Ishikawa (cell line): Measurements from ENCODE around the gene MOCS1.

Experiments
- CEBPB ChIP-seq: IDR thresholded peaks from 2 replicates; pipeline ENCODE4 v1.6.1; 2012
- CREB1 ChIP-seq: IDR thresholded peaks from 2 replicates; pipeline ENCODE4 v1.6.1; 2012; ENCODE audit warnings: low read depth
- EGR1 ChIP-seq: IDR thresholded peaks from 2 replicates; pipeline ENCODE4 v1.6.1; 2012
- EP300 ChIP-seq: IDR thresholded peaks from 2 replicates; pipeline ENCODE4 v1.6.1; 2012; ENCODE audit warnings: borderline replicate concordance
- FOXM1 ChIP-seq: IDR thresholded peaks from 2 replicates; pipeline ENCODE4 v1.6.1; 2012; ENCODE audit warnings: low read depth, borderline replicate concordance
- MAX ChIP-seq: IDR thresholded peaks from 2 replicates; pipeline ENCODE4 v1.6.1; 2012
- NFIC ChIP-seq: IDR thresholded peaks from 2 replicates; pipeline ENCODE4 v1.6.1; 2012
- RAD21 ChIP-seq: IDR thresholded peaks from 2 replicates; pipeline ENCODE4 v1.6.1; 2012; ENCODE audit warnings: low read depth
- REST ChIP-seq: IDR thresholded peaks from 2 replicates; pipeline ENCODE4 v1.6.1; 2012; ENCODE audit warnings: low read depth, mild to moderate bottlenecking
- TAF1 ChIP-seq: IDR thresholded peaks from 2 replicates; pipeline ENCODE4 v1.6.1; 2012; ENCODE audit warnings: low read depth, mild to moderate bottlenecking
- TCF12 ChIP-seq: IDR thresholded peaks from 2 replicates; pipeline ENCODE4 v1.6.1; 2012; ENCODE audit warnings: low read depth
- TEAD4 ChIP-seq: IDR thresholded peaks from 2 replicates; pipeline ENCODE4 v1.6.1; 2012
- USF1 ChIP-seq: IDR thresholded peaks from 2 replicates; pipeline ENCODE4 v1.6.1; 2012
- YY1 ChIP-seq: IDR thresholded peaks from 2 replicates; pipeline ENCODE4 v1.6.1; 2012; ENCODE audit warnings: low read depth
- ZBTB7A ChIP-seq: IDR thresholded peaks from 2 replicates; pipeline ENCODE4 v1.6.1; 2012; ENCODE audit warnings: low read depth

Gene MOCS1

GRCh38 chr6:39938773-39939654, 4.8 kb upstream of the MOCS1 start:
- TF ChIP-seq CREB1 = no peak
- no peak for TF ChIP-seq REST
- no peak for TF ChIP-seq YY1
- TF ChIP-seq TCF12 = no peak
- TF ChIP-seq MAX = no peak
- TF ChIP-seq USF1 = no peak
- TF ChIP-seq EP300 = no peak
- no peak for TF ChIP-seq EGR1
- no peak for TF ChIP-seq NFIC
- TF ChIP-seq TEAD4 = no peak
- no peak for TF ChIP-seq ZBTB7A
- TF ChIP-seq CEBPB = no peak

- TF ChIP-seq NFIC = no peak
- TF ChIP-seq EP300 = no peak
- no peak for TF ChIP-seq CEBPB
Observed at GRCh38 chr6:39937686-39938333, 3.5 kb upstream of the MOCS1 start.

GRCh38 chr6:39936857-39937256, 2.6 kb upstream of the MOCS1 start:
- no peak for TF ChIP-seq FOXM1
- TF ChIP-seq CREB1 = no peak
- no peak for TF ChIP-seq CEBPB
- TF ChIP-seq TAF1 = no peak
- no peak for TF ChIP-seq ZBTB7A
- TF ChIP-seq TEAD4 = no peak
- no peak for TF ChIP-seq TCF12
- no peak for TF ChIP-seq EGR1
- TF ChIP-seq NFIC = no peak
- TF ChIP-seq USF1 = no peak
- no peak for TF ChIP-seq EP300
- no peak for TF ChIP-seq REST
- TF ChIP-seq RAD21 = no peak

- TF ChIP-seq EP300 = no peak
Observed at GRCh38 chr6:39935241-39935640, 979 bp upstream of the MOCS1 start.

- no peak for TF ChIP-seq EP300
- no peak for TF ChIP-seq RAD21
- no peak for TF ChIP-seq TAF1
- no peak for TF ChIP-seq ZBTB7A
- TF ChIP-seq TCF12 = no peak
- no peak for TF ChIP-seq USF1
- no peak for TF ChIP-seq TEAD4
- TF ChIP-seq EGR1 = no peak
- no peak for TF ChIP-seq NFIC
- TF ChIP-seq FOXM1 = no peak
- no peak for TF ChIP-seq YY1
Observed at GRCh38 chr6:39933669-39934130, 562 bp downstream of the MOCS1 start.
